A673 (cell line): Measurements from ENCODE around the gene TUBA3C. TPM values are rescaled to one million over a fixed set of nuclear protein-coding genes. Genes with fewer than 3 reads are reported as not detected.

Experiments
- BruUV-seq: library from RNA; stranded (reverse); fragments of 400-500 nt; replicated peaks from 2 replicates; lab custom pipeline; 2021; lab: Mats Ljungman, UMichigan
- CTCF ChIA-PET: fragments of 300-600 bp; sonication (Branson Sonifier 250); formaldehyde crosslinking; loops from one replicate; lab custom pipeline; 2022; ENCODE audit warnings: antibody characterized with exemption; lab: Charles Lee
- POLR2A ChIA-PET: fragments of 300-600 bp; sonication (Branson Sonifier 250); formaldehyde crosslinking; loops from one replicate; lab custom pipeline; 2022; ENCODE audit warnings: antibody characterized with exemption; ENCODE audit not compliant: low non-redundant PET; lab: Charles Lee
- DNase-seq: peaks from one replicate; pipeline ENCODE4 v3.0.0-alpha.2; 2015; ENCODE audit warnings: low spot score
- H3K27ac ChIP-seq: fragments of 200-600 bp; sonication (generic); 2 replicates; pipeline ENCODE4 v1.5.1; 2016; ENCODE audit warnings: mixed run types, low read depth, mild to moderate bottlenecking, mixed read lengths, antibody characterized with exemption, low read length; ENCODE audit not compliant: poor library complexity, severe bottlenecking
- H3K27me3 ChIP-seq: fragments of 200-600 bp; sonication (generic); replicated peaks from 2 replicates; pipeline ENCODE4 v1.6.1; 2017; ENCODE audit warnings: mixed run types, low read depth, mild to moderate bottlenecking, mixed read lengths, antibody characterized with exemption, low read length; ENCODE audit not compliant: insufficient read depth, poor library complexity
- H3K36me3 ChIP-seq: fragments of 200-600 bp; sonication (generic); 2 replicates; pipeline ENCODE4 v1.6.1; 2016; ENCODE audit warnings: mixed run types, mild to moderate bottlenecking, mixed read lengths, antibody characterized with exemption, low read length; ENCODE audit not compliant: insufficient read depth, poor library complexity, severe bottlenecking
- H3K4me1 ChIP-seq: fragments of 200-600 bp; sonication (generic); 2 replicates; pipeline ENCODE4 v1.6.1; 2017; ENCODE audit warnings: mixed run types, mild to moderate bottlenecking, mixed read lengths, antibody characterized with exemption, low read length; ENCODE audit not compliant: insufficient read depth, poor library complexity, severe bottlenecking
- H3K4me3 ChIP-seq: fragments of 200-600 bp; sonication (generic); 2 replicates; pipeline ENCODE4 v1.5.1; 2016; ENCODE audit warnings: low read depth, mixed run types, mild to moderate bottlenecking, mixed read lengths, low read length; ENCODE audit not compliant: poor library complexity, severe bottlenecking
- H3K9me3 ChIP-seq: fragments of 200-600 bp; sonication (generic); 2 replicates; pipeline ENCODE4 v1.6.1; 2016; ENCODE audit warnings: mixed run types, low read depth, mild to moderate bottlenecking, mixed read lengths, antibody characterized with exemption, low read length; ENCODE audit not compliant: poor library complexity, severe bottlenecking
- EZH2 ChIP-seq: fragments of 200-600 bp; sonication (generic); IDR thresholded peaks from 2 replicates; pipeline ENCODE4 v1.6.1; 2017; ENCODE audit warnings: borderline replicate concordance, low read depth, mild to moderate bottlenecking, mixed read lengths, antibody characterized with exemption, low read length; ENCODE audit not compliant: poor library complexity, severe bottlenecking
- intact Hi-C: fragments of 100-400 bp; cut with micrococcal nuclease; formaldehyde crosslinking; loops from one replicate; pipeline ENCODE4 v1.10.0; 2022; ENCODE audit not compliant: unreplicated experiment
- total RNA-seq: library from RNA; stranded (reverse); gene quantifications from 2 replicates; pipeline ENCODE4 v1.2.3, GENCODE V29; 2021
- TF ChIP-seq, protein P1 (sequence below): fragments of 300-800, 200-600 bp; sonication (generic); conservative IDR thresholded peaks from 2 replicates; pipeline ENCODE4 v1.5.1; 2017; ENCODE audit warnings: low read depth, mild to moderate bottlenecking, antibody characterized with exemption, low read length, moderate library complexity, mixed read lengths

TUBA3C gene
- total RNA-seq, 1 experiment from 2014 or later = not detected

DNA sequence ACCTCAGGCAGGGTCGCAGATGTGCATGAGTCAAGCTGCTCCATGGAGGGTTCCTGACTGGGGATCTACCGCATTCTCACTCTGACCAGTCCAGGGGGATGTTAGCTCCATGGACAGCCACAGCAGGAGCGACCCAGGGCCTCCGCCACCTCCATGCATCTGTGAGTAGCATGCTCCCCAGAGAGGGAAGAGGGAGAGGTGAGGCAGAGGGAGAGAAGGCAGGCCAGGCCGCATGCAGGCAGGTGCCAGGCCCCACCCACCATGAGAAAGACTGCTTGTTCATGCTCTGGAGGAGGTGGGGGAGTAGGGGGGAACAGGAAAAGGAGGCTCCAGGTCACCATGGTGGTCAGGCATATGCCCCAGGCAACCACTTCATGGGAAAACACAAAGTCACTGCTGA lies 20.3 kb downstream of the TUBA3C start:
- H3K4me1 ChIP-seq = no peaks in the 10 kb centered on the region
- H3K4me3 ChIP-seq = no peak overlapping the region
- peaks cover 9% of the 10 kb centered on the region for H3K9me3 ChIP-seq
- TF ChIP-seq, protein P1, sequence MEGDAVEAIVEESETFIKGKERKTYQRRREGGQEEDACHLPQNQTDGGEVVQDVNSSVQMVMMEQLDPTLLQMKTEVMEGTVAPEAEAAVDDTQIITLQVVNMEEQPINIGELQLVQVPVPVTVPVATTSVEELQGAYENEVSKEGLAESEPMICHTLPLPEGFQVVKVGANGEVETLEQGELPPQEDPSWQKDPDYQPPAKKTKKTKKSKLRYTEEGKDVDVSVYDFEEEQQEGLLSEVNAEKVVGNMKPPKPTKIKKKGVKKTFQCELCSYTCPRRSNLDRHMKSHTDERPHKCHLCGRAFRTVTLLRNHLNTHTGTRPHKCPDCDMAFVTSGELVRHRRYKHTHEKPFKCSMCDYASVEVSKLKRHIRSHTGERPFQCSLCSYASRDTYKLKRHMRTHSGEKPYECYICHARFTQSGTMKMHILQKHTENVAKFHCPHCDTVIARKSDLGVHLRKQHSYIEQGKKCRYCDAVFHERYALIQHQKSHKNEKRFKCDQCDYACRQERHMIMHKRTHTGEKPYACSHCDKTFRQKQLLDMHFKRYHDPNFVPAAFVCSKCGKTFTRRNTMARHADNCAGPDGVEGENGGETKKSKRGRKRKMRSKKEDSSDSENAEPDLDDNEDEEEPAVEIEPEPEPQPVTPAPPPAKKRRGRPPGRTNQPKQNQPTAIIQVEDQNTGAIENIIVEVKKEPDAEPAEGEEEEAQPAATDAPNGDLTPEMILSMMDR = no peak
- TF ChIP-seq EZH2 = no peak
- POLR2A ChIA-PET = no interaction called here
- intact Hi-C loops = no loop called here
- no peaks in the 10 kb centered on the region for H3K27me3 ChIP-seq
- DNase-seq = no peak
- no TSS peak for BruUV-seq
- H3K27ac ChIP-seq = no peak overlapping the region
- no peaks in the 10 kb centered on the region for H3K36me3 ChIP-seq
- CTCF ChIA-PET = no interaction called here

DNA sequence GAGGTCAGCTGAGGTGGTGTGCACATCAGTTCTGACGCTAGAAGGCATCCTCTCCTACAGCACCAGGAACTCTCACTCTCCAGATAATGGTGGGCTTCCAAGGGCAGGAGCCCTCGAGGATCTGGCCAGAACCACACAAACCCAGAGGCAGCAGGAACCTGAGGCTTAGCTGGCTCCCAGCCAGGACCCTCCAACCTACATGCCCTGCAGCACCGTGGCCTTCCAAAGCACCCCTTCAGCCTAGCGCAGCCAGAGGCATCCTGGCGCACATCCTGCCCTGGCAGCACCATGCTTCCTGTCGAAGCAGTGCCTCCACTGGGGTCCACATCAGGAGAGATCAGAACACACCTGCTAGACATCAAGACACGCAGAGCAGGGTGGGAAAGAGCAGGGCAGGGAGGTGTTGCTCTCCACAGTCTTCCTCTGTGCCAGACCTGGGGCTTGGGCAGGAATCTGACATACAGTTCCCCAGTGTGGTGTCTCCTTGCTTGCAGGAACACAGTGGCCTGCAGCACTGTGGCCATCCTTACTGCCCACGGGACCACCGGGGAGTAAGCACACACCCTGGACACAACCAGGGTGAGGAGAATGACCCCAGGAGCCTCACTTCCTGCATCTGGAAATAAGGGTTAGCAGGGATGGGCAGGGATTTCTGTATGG lies 21.7 kb downstream of the TUBA3C start:
- ChIA-PET POLR2A (no interaction called here), CTCF (no interaction called here)
- Histone ChIP-seq H3K4me1 (no peaks in the 10 kb centered on the region), H3K4me3 (no peak overlapping the region), H3K27me3 (no peaks in the 10 kb centered on the region), H3K9me3 (peaks cover 6% of the 10 kb centered on the region), H3K27ac (no peak overlapping the region), H3K36me3 (no peaks in the 10 kb centered on the region)
- no TSS peak for BruUV-seq
- intact Hi-C loops = no loop called here
- TF ChIP-seq, protein P1 = no peak
- no peak for TF ChIP-seq EZH2
- no peak for DNase-seq

DNA sequence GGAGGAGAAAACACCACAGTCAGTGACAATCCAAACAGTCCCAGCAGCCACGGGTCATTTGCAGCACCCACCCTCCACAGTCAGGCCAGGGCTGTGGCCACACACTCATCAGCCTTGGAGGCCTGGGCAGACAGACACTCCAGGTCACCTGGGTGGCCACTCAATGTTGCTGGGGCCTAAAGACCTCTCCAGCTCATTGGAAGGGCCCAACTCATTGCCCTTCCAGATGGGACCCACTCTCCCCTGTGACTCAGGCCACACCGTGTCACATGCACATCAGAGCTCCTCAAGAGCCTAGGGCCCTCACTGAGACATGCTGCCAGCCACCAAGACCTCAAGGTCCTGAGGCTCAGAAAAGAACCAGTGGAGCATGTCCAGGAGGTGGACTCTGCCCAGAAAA lies 22.4 kb downstream of the TUBA3C start:
- no TSS peak for BruUV-seq
- no peak for DNase-seq
- H3K27me3 ChIP-seq = no peaks in the 10 kb centered on the region
- no peaks in the 10 kb centered on the region for H3K36me3 ChIP-seq
- H3K9me3 ChIP-seq = peaks cover 4% of the 10 kb centered on the region
- no peak overlapping the region for H3K4me3 ChIP-seq
- no peaks in the 10 kb centered on the region for H3K4me1 ChIP-seq
- CTCF ChIA-PET = no interaction called here
- intact Hi-C loops = no loop called here
- POLR2A ChIA-PET = no interaction called here
- no peak for TF ChIP-seq EZH2
- TF ChIP-seq, protein P1 = no peak
- H3K27ac ChIP-seq = no peak overlapping the region
